HepG2 (cell line): ENCODE measurements around the gene PTPRF. TPM values are rescaled to one million over a fixed set of nuclear protein-coding genes. Genes with fewer than 3 reads are reported as not detected.

ENCODE experiments used
- ARID2 ChIP-seq: sonication (generic); formaldehyde crosslinking; IDR thresholded peaks from 2 replicates; pipeline ENCODE4 v1.8.1; 2022; ENCODE audit warnings: mild to moderate bottlenecking, missing genetic modification reagents, borderline replicate concordance
- FOXJ3 ChIP-seq: sonication (generic); formaldehyde crosslinking; IDR thresholded peaks from 2 replicates; pipeline ENCODE4 v1.4.0; 2020; ENCODE audit warnings: missing genetic modification reagents, mild to moderate bottlenecking, borderline replicate concordance
- FOXK2 ChIP-seq: fragments of 450-650 bp; IDR thresholded peaks from 2 replicates; pipeline ENCODE4 v1.6.1; 2016
- NR2F2 ChIP-seq: IDR thresholded peaks from 2 replicates; pipeline ENCODE4 v1.6.1; 2012; ENCODE audit warnings: low read depth, inconsistent platforms, borderline replicate concordance
- PHF8 ChIP-seq: sonication (generic); formaldehyde crosslinking; IDR thresholded peaks from 2 replicates; pipeline ENCODE4 v1.5.0; 2020; ENCODE audit warnings: missing genetic modification reagents
- PRMT3 ChIP-seq: sonication (generic); formaldehyde crosslinking; IDR thresholded peaks from 2 replicates; pipeline ENCODE4 v1.8.1; 2022; ENCODE audit warnings: low read depth, mild to moderate bottlenecking, moderate library complexity, missing genetic modification reagents, borderline replicate concordance
- RAD21 ChIP-seq: fragments of 450-650 bp; formaldehyde crosslinking; IDR thresholded peaks from 2 replicates; pipeline ENCODE4 v1.5.0; 2020; ENCODE audit warnings: mild to moderate bottlenecking
- RXRA ChIP-seq: sonication (generic); formaldehyde crosslinking; IDR thresholded peaks from 2 replicates; pipeline ENCODE4 v1.5.1; 2020; ENCODE audit warnings: missing genetic modification reagents
- SMYD3 ChIP-seq: sonication (generic); formaldehyde crosslinking; IDR thresholded peaks from 2 replicates; pipeline ENCODE4 v1.8.1; 2023; ENCODE audit warnings: mild to moderate bottlenecking, missing genetic modification reagents
- SRF ChIP-seq: IDR thresholded peaks from 2 replicates; pipeline ENCODE4 v1.6.1; 2011; ENCODE audit warnings: mild to moderate bottlenecking, low read depth, low read length, moderate library complexity
- STAT5B ChIP-seq: sonication (generic); formaldehyde crosslinking; IDR thresholded peaks from 2 replicates; pipeline ENCODE4 v1.4.0; 2020; ENCODE audit warnings: missing genetic modification reagents
- XRCC5 ChIP-seq: fragments of 200-400 bp; formaldehyde crosslinking; optimal IDR thresholded peaks from 2 replicates; pipeline ENCODE3; 2017; ENCODE audit warnings: mild to moderate bottlenecking, low read length
- ZBTB26 ChIP-seq: IDR thresholded peaks from 2 replicates; pipeline ENCODE4 v1.6.1; 2016; ENCODE audit warnings: missing compliant biosample characterization, missing genetic modification reagents, borderline replicate concordance
- ZMYM4 ChIP-seq: sonication (generic); formaldehyde crosslinking; IDR thresholded peaks from 2 replicates; pipeline ENCODE4 v1.8.1; 2023; ENCODE audit warnings: mild to moderate bottlenecking, missing genetic modification reagents
- ZNF160 ChIP-seq: sonication (generic); formaldehyde crosslinking; IDR thresholded peaks from 2 replicates; pipeline ENCODE4 v1.8.0; 2022; ENCODE audit warnings: mild to moderate bottlenecking, inconsistent platforms, missing genetic modification reagents
- ZNF18 ChIP-seq: sonication (generic); formaldehyde crosslinking; IDR thresholded peaks from 2 replicates; pipeline ENCODE4 v1.8.0; 2022; ENCODE audit warnings: mild to moderate bottlenecking, missing genetic modification reagents; ENCODE audit not compliant: insufficient replicate concordance
- ZNF225 ChIP-seq: sonication (generic); formaldehyde crosslinking; IDR thresholded peaks from 2 replicates; pipeline ENCODE4 v1.4.0; 2020; ENCODE audit warnings: mild to moderate bottlenecking, missing genetic modification reagents
- ZNF264 ChIP-seq: sonication (generic); formaldehyde crosslinking; IDR thresholded peaks from 2 replicates; pipeline ENCODE4 v1.4.0; 2020; ENCODE audit warnings: missing genetic modification reagents
- ZNF331 ChIP-seq: sonication (generic); formaldehyde crosslinking; IDR thresholded peaks from 2 replicates; pipeline ENCODE4 v1.4.0; 2020; ENCODE audit warnings: missing genetic modification reagents
- ZNF775 ChIP-seq: sonication (generic); formaldehyde crosslinking; IDR thresholded peaks from 2 replicates; pipeline ENCODE4 v1.4.0; 2020; ENCODE audit warnings: missing genetic modification reagents, mild to moderate bottlenecking, moderate library complexity, borderline replicate concordance
- ZNF879 ChIP-seq: sonication (generic); formaldehyde crosslinking; IDR thresholded peaks from 2 replicates; pipeline ENCODE4 v1.8.1; 2023; ENCODE audit warnings: missing genetic modification reagents
- ZNF891 ChIP-seq: sonication (generic); formaldehyde crosslinking; IDR thresholded peaks from 2 replicates; pipeline ENCODE4 v1.5.0; 2020; ENCODE audit warnings: mild to moderate bottlenecking, missing genetic modification reagents
- polyA plus RNA-seq, 8 experiments: library from polyadenylated mRNA; depleted of rRNA in 3 of 8; stranded (reverse) in 7 of 8; unstranded in 1 of 8; fragments of >200 nt; fragmentation: Illumina TruSeq in 4 of 8; extraction: Trizol in 4 of 8; gene quantifications; 2 replicates each; pipeline versions ENCODE4 v1.2.1 to v1.2.3, GENCODE V29; 2011 to 2016; ENCODE audit warnings: low read depth in 4 of 8, missing spikeins in 1 of 8, mixed read lengths in 1 of 8; ENCODE audit not compliant: insufficient read depth in 1 of 8
- total RNA-seq, 5 experiments: library from RNA; depleted of rRNA; stranded (reverse); fragments of >200 nt; fragmentation: Illumina TruSeq; extraction: Trizol; gene quantifications; 2 replicates each; pipeline ENCODE4 v1.2.3, GENCODE V29; 2016; ENCODE audit warnings: low read depth in 1 of 5
- TF ChIP-seq, protein P1 (sequence below): sonication (generic); formaldehyde crosslinking; IDR thresholded peaks from 2 replicates; pipeline ENCODE4 v1.5.0; 2020; ENCODE audit warnings: missing genetic modification reagents
- TF ChIP-seq, protein P2 (sequence below): IDR thresholded peaks from 2 replicates; pipeline ENCODE4 v1.6.1; 2012; ENCODE audit warnings: low read length, improper control_type of control experiment

Gene PTPRF
- total and polyA plus RNA-seq, 2 of the 13 experiments (the other 11 are each of a cell fraction or from before 2014, with no cell fraction given): 55.9 to 167 TPM

DNA sequence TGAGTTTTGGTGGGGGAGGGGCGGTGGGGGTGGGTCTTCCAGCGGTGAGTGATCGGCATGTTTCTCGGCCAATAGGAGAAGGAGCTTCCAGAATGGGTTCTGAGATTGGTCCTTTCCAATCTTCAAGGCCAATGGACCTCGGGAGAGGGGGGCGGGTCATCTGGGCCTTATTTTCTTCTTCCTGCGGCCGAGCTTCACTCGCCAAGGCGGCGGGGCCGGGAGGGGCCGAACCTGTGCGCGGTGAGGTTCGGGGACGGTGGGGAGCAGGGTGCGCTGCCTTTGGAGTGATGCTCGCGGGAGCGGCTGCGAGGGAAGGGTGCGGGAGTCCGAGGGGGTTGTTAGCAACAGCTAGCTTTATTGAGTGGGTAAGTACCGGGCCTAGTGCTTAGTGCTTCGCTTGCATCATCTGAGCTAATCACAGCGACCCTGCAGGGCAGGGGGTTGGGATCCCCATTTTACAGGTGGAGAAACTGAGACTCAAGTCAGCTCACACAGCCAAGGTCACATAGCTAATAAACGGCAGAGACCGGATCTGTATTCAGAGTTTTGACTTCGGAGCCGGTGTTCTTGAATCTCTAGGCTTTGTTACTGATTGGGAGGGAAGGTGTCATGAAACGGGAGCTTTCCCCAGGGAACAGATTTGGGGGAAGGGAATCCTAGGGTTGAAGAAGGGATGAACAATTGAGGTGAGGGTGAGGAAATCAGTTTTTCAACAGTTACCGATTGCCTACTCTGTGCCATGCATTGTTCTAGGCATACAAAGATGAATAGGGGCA lies 119.8 kb downstream of the PTPRF start (continued):
- TF ChIP-seq ZBTB26 (CRISPR knock-in tag) (0 out of 2 replicates have a peak, but pooled peaks have one; percentile 30), RAD21 (CRISPR knock-in tag) (peak; percentile 52), SMYD3 (CRISPR knock-in tag) (0 out of 2 replicates have a peak, but pooled peaks have one; percentile 25), ZNF264 (peak; percentile 65; the same call in 1 of the 2 replicates), SRF (no peak), FOXJ3 (CRISPR knock-in tag) (no peak), ZNF879 (CRISPR knock-in tag) (0 out of 2 replicates have a peak, but pooled peaks have one; percentile 55), ZMYM4 (CRISPR knock-in tag) (peak; percentile 51; the same call in 1 of the 2 replicates), NR2F2 (no peak; the same call in 1 of the 2 replicates), ZNF331 (CRISPR knock-in tag) (peak; percentile 65), ZNF891 (CRISPR knock-in tag) (0 out of 2 replicates have a peak, but pooled peaks have one; percentile 47), PRMT3 (CRISPR knock-in tag) (peak; percentile 75; the same call in 1 of the 2 replicates), ARID2 (0 out of 2 replicates have a peak, but pooled peaks have one; percentile 30), FOXK2 (peak; percentile 5; the same call in 1 of the 2 replicates), PHF8 (peak; percentile 94), ZNF775 (no peak), ZNF225 (CRISPR knock-in tag) (peak; percentile 93), RXRA (CRISPR knock-in tag) (0 out of 2 replicates have a peak, but pooled peaks have one; percentile 35), XRCC5 (no peak), STAT5B (CRISPR knock-in tag) (no peak), ZNF160 (CRISPR knock-in tag) (no peak), ZNF18 (no peak)
- TF ChIP-seq, protein P1, sequence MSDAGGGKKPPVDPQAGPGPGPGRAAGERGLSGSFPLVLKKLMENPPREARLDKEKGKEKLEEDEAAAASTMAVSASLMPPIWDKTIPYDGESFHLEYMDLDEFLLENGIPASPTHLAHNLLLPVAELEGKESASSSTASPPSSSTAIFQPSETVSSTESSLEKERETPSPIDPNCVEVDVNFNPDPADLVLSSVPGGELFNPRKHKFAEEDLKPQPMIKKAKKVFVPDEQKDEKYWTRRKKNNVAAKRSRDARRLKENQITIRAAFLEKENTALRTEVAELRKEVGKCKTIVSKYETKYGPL (CRISPR knock-in tag): 0 out of 2 replicates have a peak, but pooled peaks have one; percentile 32
- TF ChIP-seq, protein P2, sequence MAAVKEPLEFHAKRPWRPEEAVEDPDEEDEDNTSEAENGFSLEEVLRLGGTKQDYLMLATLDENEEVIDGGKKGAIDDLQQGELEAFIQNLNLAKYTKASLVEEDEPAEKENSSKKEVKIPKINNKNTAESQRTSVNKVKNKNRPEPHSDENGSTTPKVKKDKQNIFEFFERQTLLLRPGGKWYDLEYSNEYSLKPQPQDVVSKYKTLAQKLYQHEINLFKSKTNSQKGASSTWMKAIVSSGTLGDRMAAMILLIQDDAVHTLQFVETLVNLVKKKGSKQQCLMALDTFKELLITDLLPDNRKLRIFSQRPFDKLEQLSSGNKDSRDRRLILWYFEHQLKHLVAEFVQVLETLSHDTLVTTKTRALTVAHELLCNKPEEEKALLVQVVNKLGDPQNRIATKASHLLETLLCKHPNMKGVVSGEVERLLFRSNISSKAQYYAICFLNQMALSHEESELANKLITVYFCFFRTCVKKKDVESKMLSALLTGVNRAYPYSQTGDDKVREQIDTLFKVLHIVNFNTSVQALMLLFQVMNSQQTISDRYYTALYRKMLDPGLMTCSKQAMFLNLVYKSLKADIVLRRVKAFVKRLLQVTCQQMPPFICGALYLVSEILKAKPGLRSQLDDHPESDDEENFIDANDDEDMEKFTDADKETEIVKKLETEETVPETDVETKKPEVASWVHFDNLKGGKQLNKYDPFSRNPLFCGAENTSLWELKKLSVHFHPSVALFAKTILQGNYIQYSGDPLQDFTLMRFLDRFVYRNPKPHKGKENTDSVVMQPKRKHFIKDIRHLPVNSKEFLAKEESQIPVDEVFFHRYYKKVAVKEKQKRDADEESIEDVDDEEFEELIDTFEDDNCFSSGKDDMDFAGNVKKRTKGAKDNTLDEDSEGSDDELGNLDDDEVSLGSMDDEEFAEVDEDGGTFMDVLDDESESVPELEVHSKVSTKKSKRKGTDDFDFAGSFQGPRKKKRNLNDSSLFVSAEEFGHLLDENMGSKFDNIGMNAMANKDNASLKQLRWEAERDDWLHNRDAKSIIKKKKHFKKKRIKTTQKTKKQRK: no peak
